Forelimb muscle (tissue), 1 donor: Measurements from ENCODE around the gene LYST. TPM values are rescaled to one million over a fixed set of nuclear protein-coding genes. Genes with fewer than 3 reads are reported as not detected.
"Not testable (repeated sequence)": the region's sequence is repeated elsewhere in the genome, so short reads cannot be mapped to it uniquely, and the experiment has no call there.

Experiments used
- DNase-seq: peaks from one replicate; pipeline ENCODE4 v3.0.0-alpha.2; 2013; ENCODE audit warnings: low read depth
- polyA plus RNA-seq: library from polyadenylated mRNA; unstranded; fragments of 120-200 nt; gene quantifications from one replicate; pipeline ENCODE4 v1.2.1, GENCODE V29; 2013; ENCODE audit not compliant: insufficient read length

LYST gene
- polyA plus RNA-seq, 1 donor: 5.3 TPM

DNA sequence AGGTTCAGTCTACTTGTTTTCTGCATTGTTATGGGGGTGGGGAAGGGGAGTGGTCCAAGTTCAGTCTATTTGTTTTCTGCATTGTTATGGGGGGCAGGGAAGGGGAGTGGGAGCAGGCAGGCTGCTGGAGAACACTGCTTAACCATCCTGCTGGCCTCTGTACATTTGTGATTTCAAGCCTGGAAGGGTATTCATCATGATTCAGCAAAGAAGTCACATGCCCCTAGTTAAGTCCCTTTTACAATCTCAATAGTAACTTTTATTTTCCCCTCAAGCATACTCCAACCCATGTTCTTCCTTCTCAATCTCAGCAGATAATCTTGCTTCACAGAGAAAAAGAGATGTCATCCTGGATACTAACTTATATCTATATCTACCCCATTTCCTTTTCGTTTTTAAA is 7.9 kb downstream of the LYST start:
- no peak for DNase-seq

DNA sequence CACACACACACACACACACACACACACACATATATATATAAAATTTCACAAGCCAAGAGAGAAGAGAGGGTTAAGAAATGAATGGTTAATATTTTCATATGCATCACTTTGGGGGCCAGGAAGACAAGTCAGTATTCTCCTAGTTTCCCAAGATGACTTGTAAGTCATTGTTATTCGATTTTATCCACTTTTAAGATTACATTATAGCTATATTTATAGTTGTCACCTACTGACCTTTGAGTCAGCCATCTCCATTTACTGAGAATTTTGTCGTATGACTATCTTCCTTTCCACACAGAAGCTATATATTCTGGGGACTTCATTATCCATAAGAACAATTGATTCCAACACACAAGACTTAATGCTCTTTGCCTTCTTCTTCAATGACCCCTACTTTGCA is 8.9 kb downstream of the LYST start:
- DNase-seq: no peak

DNA sequence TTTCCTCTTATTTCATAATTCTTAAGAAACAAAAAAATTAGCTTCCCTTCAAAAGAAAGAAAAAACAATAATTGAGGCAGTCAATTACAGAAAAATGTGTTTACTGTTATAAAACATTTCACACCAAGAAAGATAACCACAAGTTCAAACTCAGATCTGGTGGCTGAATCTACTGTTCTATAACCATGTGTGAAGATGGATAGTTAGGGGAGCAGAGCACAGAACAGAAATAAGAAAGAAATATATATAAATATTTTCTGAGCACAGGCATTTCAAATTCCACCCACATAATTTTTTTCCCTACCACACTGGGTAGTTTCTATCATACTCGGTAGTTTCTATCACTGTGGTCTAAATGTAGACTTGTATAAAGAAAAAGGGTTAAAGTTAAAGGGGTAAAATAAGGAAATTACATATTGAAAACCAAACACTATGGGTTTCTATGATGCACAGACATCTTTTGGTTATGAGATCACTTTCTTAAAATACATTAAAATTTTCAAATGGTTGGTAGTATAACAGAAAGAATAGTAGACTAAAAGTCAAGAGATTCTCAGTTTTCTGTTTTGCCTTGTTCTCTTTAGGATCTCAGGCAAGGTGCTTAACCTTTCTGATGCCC is 10.8 kb downstream of the LYST start:
- DNase-seq: no peak

DNA sequence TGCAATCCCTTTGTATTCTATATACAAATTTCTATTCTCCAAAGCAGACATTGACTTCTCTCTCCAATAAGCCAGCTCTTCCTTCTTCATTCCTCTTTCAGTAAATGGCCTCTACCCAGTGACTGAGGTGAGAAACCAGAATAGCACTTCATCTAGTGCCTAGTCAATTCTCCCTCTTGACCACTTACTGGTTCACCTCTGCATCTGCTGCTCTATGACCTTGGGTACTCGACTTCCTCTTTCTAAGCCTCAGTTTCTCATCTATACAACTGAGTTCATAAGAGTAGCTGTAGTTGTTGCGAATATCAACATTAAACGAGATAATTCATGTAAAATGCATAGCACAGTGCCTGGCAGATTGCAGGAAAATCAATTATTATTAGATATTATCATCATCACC is 12.4 kb downstream of the LYST start:
- DNase-seq: no peak

GRCh38 chr1:235853653-235854052 is 13.1 kb downstream of the LYST start:
- DNase-seq: no peak

GRCh38 chr1:235852887-235853286 is 13.8 kb downstream of the LYST start:
- no peak for DNase-seq

DNA sequence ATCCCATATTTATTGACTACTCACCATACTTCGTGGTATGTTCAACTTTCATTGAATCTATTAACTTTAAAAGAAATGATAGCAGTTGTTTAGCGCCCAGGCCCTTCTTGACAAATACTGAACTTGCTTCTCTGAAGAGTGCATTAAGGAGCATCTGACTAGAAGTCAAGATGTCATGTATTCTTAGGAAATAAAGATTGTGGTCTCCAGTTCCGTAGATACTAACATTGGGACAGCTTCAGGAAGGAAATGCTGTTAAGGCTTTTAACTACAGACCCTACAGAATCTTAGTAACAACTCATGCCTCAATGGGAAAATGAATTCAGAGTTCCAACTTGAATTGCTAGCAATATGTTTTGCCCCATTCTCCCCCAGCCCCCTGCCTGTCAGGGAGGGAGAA is 14.8 kb downstream of the LYST start:
- no peak for DNase-seq

DNA sequence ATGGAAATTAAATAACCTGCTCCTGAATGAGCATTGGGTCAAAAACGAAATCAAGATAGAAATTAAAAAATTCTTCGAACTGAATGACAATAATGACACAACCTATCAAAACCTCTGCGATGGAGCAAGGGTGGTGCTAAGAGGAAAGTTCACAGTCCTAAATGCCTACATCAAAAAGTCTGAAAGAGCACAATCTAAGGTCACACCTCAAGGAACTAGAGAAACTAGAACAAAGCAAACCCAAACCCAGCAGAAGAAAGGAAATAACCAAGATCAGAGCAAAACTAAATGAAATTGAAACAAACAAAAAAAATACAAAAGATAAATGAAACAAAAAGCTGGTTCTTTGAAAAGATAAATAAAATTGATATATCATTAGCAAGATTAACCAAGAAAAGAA is 18.5 kb downstream of the LYST start:
- DNase-seq: not testable (repeated sequence)

DNA sequence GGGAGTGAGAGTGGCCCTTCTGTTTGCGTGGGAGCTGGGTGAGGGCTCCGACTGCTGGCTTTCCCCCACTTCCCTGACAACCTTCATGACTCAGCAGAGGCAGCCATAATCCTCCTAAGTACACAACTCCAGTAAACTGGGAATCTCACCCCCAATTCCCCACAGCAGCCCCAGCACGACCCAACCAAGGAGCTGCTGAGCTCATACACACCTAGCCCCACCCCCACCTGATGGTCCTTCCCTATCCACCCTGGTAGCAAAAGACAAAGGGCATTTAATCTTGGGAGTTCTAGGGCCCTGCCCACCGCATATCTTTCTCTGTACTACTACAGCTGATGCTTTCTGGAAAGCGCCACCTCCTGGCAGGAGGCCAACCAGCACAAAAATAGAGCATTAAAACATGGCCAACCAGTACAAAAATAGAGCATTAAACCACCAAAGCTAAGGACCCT is 21.0 kb downstream of the LYST start:
- DNase-seq: not testable (repeated sequence)

GRCh38 chr1:235844776-235845175 is 21.9 kb downstream of the LYST start:
- DNase-seq: no peak

DNA sequence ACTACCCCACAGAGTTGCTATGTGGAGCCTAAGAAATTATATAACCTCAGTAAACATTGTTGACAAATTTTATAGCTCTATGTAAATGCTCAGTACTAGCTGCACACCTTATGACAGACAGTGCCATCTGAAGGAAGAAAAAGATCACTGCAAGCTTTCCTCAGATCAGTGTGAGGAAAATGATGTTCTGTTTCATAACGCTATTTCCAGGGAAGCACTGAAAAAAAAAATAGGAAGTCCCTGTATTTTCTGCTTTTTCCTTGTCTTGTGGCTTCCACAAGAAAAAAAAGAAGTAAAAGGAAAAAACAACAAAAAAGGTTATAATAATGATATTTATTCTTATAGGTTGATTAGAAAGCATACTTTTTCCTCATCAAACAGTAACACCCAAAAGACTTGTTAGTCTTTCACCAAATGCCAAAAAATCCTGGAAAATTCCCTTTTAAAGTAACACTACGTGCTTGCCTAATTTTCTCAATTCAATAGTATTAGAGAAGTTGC is 23.2 kb downstream of the LYST start:
- DNase-seq: no peak

- no peak for DNase-seq
Measured at GRCh38 chr1:235841938-235842545, 24.7 kb downstream of the LYST start.

DNA sequence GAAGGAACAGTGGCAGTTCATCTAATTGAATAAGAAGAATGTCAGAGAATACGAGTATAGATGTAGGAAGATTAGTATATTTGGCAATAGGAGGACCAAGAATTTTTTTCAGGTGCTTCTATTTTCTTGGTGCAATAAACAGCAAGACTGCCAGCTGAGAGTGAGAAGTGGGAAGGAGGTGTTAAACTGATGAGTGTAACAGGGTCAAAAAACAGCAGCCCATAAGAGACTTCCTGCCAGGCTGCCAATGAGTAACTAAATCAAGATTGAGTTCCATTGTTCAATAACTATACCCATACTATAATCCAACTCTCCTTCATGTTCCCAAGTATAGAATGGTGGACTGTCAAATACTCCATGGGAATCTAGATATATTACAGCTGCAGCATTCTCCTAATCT is 28.7 kb downstream of the LYST start:
- no peak for DNase-seq

DNA sequence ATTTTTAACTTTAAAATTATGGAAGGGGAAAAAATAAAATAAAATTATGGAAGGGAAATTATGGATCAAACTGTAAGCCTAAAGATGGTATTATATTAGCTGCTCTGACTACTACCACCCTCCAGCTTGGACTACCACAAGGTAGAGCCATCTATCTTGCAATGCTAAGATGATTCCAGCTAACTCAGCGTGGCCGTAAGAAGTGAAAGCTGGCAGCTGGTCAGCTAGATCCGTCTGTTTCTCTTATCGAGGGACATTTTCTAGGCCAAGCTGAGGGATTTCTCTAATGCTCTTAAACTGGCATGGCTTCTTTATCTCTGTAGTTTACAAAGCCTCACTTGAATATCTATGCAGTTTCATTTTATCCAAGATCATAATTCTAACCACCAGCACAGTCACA is 31.5 kb downstream of the LYST start:
- DNase-seq: no peak

DNA sequence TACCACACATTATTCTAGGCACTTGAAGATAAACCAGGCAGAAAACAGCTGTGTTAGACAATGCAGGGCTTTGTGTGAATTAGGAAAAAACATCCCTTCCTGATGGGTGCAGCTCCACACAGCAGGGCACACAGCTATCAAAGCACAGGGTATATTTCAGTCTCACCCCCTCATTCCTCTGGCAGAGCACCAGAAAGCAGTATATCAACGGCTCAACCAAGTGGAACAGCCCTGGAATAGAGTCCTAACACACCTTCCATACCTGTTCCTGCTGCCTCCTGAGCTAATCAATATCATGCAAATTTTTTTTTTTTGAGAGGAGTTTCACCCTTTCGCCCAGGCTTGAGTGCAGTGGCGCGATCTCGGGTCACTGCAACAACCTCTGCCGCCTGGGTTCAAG is 32.1 kb downstream of the LYST start:
- no peak for DNase-seq

GRCh38 chr1:235832011-235832410 is 34.7 kb downstream of the LYST start:
- no peak for DNase-seq

- DNase-seq: no peak
Measured at GRCh38 chr1:235831148-235831547, 35.6 kb downstream of the LYST start.

DNA sequence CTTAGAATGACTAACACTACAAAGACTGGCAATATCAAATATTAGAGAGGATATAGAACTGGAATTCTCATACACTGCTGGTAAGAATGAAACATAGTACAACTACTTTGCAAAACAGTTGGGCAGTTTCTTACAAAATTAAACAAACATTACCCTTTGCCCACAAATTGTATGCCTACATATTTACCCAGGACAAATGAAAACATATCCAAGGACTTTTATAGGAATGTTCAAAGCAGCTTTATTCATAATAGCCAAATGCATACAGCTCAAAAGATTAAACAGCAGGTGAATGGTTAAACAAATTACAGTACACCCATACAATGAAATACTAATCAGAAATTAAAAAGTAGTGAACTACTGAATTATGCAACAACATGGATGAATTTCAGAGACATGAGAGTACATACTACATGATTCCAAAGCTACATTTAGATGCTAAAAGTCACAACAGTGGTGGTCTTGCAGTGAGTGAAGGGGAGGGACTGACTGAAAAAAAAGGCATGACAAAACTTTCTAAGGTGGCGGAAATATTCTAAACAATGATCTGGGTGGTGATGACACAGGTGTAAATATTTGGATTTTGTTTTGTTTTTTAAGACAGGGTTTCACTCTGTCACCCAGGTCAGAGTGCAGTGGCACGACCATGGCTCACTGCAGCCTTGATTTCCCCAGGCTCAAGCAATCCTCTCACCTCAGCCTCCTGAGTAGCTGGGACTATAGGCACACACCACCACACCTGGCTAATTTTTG is 40.4 kb downstream of the LYST start:
- DNase-seq: no peak

- no peak for DNase-seq
Measured at GRCh38 chr1:235825229-235825628, 41.5 kb downstream of the LYST start.

DNA sequence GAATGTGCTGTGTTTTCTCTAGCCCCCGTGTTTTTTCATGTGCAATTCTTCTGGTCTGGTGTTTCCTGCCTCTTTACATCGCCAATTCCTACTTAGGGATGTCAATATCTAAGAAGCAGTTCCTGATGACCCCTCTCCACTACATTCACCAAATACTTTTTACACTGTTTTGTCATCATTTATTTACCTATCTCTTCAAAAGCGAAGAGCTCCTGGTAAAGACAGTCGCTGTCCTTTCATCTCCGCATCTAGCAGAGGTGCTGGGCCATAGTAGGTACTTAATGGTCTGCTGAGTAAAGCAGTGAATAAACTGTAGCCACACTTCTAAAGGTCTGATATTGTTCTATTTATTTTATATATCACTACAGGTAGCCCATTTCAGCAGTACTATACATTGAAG is 43.0 kb downstream of the LYST start:
- DNase-seq: no peak

DNA sequence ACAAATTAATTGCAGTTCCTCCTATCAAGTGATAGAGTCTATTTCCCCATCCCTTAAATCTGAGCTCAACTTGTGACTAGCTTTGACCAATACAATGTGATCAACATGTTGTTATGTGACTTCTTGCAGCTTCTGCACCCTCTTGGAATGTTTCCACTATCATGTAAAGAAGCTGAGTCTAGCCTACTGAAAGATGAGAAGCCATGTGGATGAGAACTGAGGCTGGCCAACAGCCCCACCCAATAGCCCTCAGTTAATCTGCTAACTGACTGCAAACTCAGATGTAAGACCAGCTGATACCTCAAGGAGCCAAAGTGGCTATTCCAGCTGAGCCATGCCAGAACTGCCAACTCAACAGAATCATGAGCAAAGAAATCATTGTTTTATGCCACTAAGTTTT is 44.0 kb downstream of the LYST start:
- no peak for DNase-seq

DNA sequence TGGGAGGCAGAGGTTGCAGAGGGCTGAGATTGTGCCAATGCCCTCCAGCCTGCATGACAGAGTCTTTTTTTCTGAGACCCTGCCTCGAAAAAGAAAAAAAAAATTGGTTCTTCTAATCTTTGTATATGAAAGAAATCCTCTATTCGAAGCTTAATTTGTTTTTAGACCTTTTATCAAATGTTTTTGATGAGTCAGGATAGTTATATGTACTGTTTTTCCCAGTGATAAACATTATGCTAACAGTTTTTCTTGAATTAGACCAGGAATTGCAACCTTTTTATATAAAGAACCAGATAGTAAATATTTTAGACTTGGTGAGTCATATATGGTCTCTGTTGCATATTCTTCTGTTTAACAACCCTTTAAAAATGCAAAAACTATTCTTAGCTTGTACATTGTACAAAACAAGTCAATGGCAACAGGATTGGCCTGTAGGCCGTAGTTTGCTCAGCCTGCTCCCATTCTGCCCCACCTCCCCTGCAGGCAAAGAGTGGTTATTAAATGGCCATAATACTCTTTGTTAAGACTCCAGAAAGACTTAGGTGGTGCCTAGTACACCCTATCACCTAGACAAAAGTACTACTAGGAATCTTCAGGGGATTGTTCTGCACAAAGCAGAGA is 45.2 kb downstream of the LYST start:
- DNase-seq: no peak

- DNase-seq: no peak
Measured at GRCh38 chr1:235820061-235820460, 46.6 kb downstream of the LYST start.
